ENCODE results near the gene NRG2. TPM values are rescaled to one million over a fixed set of nuclear protein-coding genes. Genes with fewer than 3 reads are reported as not detected.

Gene NRG2
- total RNA-seq, 1 donor from 2014 or later: 0.81 TPM

- peak; percentile 25 for ATAC-seq
- DNase-seq (ENCODE audit: low spot score): peak; percentile 53
Observed at GRCh38 chr5:140041492-140042392, 1.4 kb downstream of the NRG2 start.

GRCh38 chr5:140041099-140041491 lies 2.0 kb downstream of the NRG2 start:
- DNase-seq (ENCODE audit: low spot score) (no peak), ATAC-seq (no peak)

GRCh38 chr5:140040358-140040757 lies 2.7 kb downstream of the NRG2 start:
- DNase-seq (ENCODE audit: low spot score) (no peak), ATAC-seq (no peak)

GRCh38 chr5:140039561-140039960 lies 3.5 kb downstream of the NRG2 start:
- peak; percentile 46 for ATAC-seq
- DNase-seq (ENCODE audit: low spot score): peak; percentile 70

- DNase-seq (ENCODE audit: low spot score): no peak
- peak; percentile 46 for ATAC-seq
Observed at GRCh38 chr5:140038373-140038957, 4.6 kb downstream of the NRG2 start.

GRCh38 chr5:140037012-140037411 lies 6.1 kb downstream of the NRG2 start:
- DNase-seq (ENCODE audit: low spot score): no peak
- ATAC-seq: no peak

- no peak for ATAC-seq
- no peak for DNase-seq (ENCODE audit: low spot score)
Observed at GRCh38 chr5:140035881-140036280, 7.2 kb downstream of the NRG2 start.

- no peak for ATAC-seq
- no peak for DNase-seq (ENCODE audit: low spot score)
Observed at GRCh38 chr5:140033037-140033760, 9.9 kb downstream of the NRG2 start.

- ATAC-seq: no peak
Observed at GRCh38 chr5:140032296-140032695, 10.8 kb downstream of the NRG2 start.

GRCh38 chr5:140027807-140028206 lies 15.3 kb downstream of the NRG2 start:
- ATAC-seq: no peak

More at GRCh38 chr5:140032296-140032695, 10.8 kb downstream of the NRG2 start:
- no peak for DNase-seq (ENCODE audit: low spot score)

GRCh38 chr5:140025736-140026135 lies 17.4 kb downstream of the NRG2 start:
- ATAC-seq: no peak
- DNase-seq (ENCODE audit: low spot score): no peak

More at GRCh38 chr5:140027807-140028206, 15.3 kb downstream of the NRG2 start:
- no peak for DNase-seq (ENCODE audit: low spot score)

- no peak for ATAC-seq
Observed at GRCh38 chr5:140024928-140025327, 18.2 kb downstream of the NRG2 start.

GRCh38 chr5:140023611-140024191 lies 19.4 kb downstream of the NRG2 start:
- no peak for ATAC-seq
- DNase-seq (ENCODE audit: low spot score): no peak

More at GRCh38 chr5:140024928-140025327, 18.2 kb downstream of the NRG2 start:
- DNase-seq (ENCODE audit: low spot score): no peak

- DNase-seq (ENCODE audit: low spot score) (no peak), ATAC-seq (no peak)
Observed at GRCh38 chr5:140020601-140021177, 22.4 kb downstream of the NRG2 start.

GRCh38 chr5:140018920-140019644 lies 24.0 kb downstream of the NRG2 start:
- no peak for ATAC-seq
- DNase-seq (ENCODE audit: low spot score): no peak

- ATAC-seq: no peak
- no peak for DNase-seq (ENCODE audit: low spot score)
Observed at GRCh38 chr5:140018517-140018916, 24.6 kb downstream of the NRG2 start.

GRCh38 chr5:140018096-140018481 lies 25.0 kb downstream of the NRG2 start:
- DNase-seq (ENCODE audit: low spot score) (no peak), ATAC-seq (no peak)

GRCh38 chr5:140017397-140018095 lies 25.6 kb downstream of the NRG2 start:
- DNase-seq (ENCODE audit: low spot score): no peak
- peak; percentile 53 for ATAC-seq

- no peak for ATAC-seq
Observed at GRCh38 chr5:140015706-140016105, 27.4 kb downstream of the NRG2 start.

More at GRCh38 chr5:140015706-140016105, 27.4 kb downstream of the NRG2 start:
- DNase-seq (ENCODE audit: low spot score): no peak

Data from left lobe of liver (tissue), 2 donors.